Upper lobe of left lung (tissue), 6 donors: Measurements from ENCODE around the gene NUDT3. TPM values are rescaled to one million over a fixed set of nuclear protein-coding genes. Genes with fewer than 3 reads are reported as not detected.

Experiments
- ATAC-seq, 2 donors: fragments of 200-7000 bp; cut with Tn5 transposase; one replicate each; pipeline ENCODE4 v1.9.1; 2022; ENCODE audit warnings: mild to moderate bottlenecking in 2 of 2, moderate library complexity in 2 of 2; ENCODE audit not compliant: low FRiP score in 2 of 2
- DNase-seq, 2 donors: peaks; one replicate each; pipeline ENCODE4 v3.0.0-alpha.2; 2019 to 2020
- H3K27ac ChIP-seq, 4 donors: fragments of 200-600 bp; sonication (generic); one replicate each; pipeline ENCODE4 v1.5.1; 2016 to 2019
- H3K27me3 ChIP-seq, 4 donors: fragments of 200-600 bp; sonication (generic); one replicate each; pipeline ENCODE4 v1.5.1; 2017 to 2019
- H3K36me3 ChIP-seq, 4 donors: fragments of 200-600 bp; sonication (generic); one replicate each; pipeline ENCODE4 v1.5.1; 2016 to 2019
- H3K4me1 ChIP-seq, 4 donors: fragments of 200-600 bp; sonication (generic); one replicate each; pipeline ENCODE4 v1.5.1; 2018 to 2019
- H3K4me3 ChIP-seq, 4 donors: fragments of 200-600 bp; sonication (generic); one replicate each; pipeline ENCODE4 v1.5.1; 2017 to 2019; ENCODE audit warnings: mild to moderate bottlenecking in 2 of 4, moderate library complexity in 1 of 4
- H3K9me3 ChIP-seq, 4 donors: fragments of 200-600 bp; sonication (generic); one replicate each; pipeline ENCODE4 v1.5.1; 2018 to 2019
- EP300 ChIP-seq, 4 donors: sonication (generic); formaldehyde crosslinking; IDR thresholded peaks; one replicate each; pipeline ENCODE4 v1.5.1; 2017; ENCODE audit warnings: antibody characterized with exemption in 4 of 4, control low read depth in 2 of 4
- POLR2A ChIP-seq, 4 donors: fragments of 450-650 bp; IDR thresholded peaks; one replicate each; pipeline ENCODE4 v1.5.1; 2016 to 2017; ENCODE audit warnings: antibody characterized with exemption in 4 of 4, mild to moderate bottlenecking in 2 of 4
- POLR2AphosphoS5 ChIP-seq, 2 donors: sonication (generic); formaldehyde crosslinking; IDR thresholded peaks; one replicate each; pipeline ENCODE4 v1.5.1; 2017; ENCODE audit warnings: antibody characterized with exemption in 2 of 2
- WGBS, 2 donors: methylation state at CpG; one replicate each; pipeline ENCODE4 v1.1.5; 2017 to 2018; 5-methylcytosine and 5-hydroxymethylcytosine counted together
- total RNA-seq, 6 donors: library from RNA; depleted of rRNA in 4 of 6; stranded (reverse); fragments of >200 nt in 4 of 6; gene quantifications; one replicate each; pipeline versions ENCODE4 v1.1.0 to v1.2.1, GENCODE V29; 2016 to 2021
- TF ChIP-seq, protein P1 (sequence below), 6 experiments: fragments of 450-650 bp in 4 of 6; fragments of 200-600 bp in 2 of 6; sonication (generic) in 2 of 6; IDR thresholded peaks; one replicate each; pipeline ENCODE4 v1.5.1; 2016 to 2019; ENCODE audit warnings: antibody characterized with exemption in 6 of 6
- donor health status: DM: no; HTN: no; CAD: no; lungs with moderate emphysema.
- donor health status: DM: no; HTN: yes; CAD: no; lungs with severe emphysema.

NUDT3 gene
- total RNA-seq, 6 donors from 2014 or later: 15.1 to 32.7 (median 26.0) TPM

DNA sequence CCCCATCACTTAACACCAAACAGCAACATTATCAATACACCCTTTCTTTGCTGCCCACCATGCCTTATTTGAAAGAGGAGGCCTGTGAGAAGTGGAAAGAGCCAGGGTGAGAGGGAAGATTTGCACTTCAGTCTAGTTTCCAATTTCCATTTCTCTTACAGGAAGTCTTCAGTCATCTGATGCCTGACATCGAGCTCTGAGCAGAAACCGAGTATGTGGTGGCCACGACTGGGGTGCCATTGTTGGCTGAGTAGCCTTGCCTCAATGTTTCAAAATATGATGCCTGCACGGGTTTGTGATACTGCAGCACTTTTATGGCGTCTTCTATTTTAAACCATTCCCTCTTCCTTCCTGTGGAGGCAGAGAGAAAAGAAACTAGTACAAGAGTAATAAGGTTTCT is 103.9 kb downstream of the NUDT3 start:
- H3K27ac ChIP-seq: peak overlapping the region in 1 of 4 donors; percentile 48
- 16 to 34% methylated on average over 5 of the region's 5 CpGs for WGBS, 2 donors
- DNase-seq (no peak), ATAC-seq (no peak)
- H3K4me1 ChIP-seq: peaks cover 22 to 34% (median 31%) of the 10 kb centered on the region in 4 donors
- no peaks in the 10 kb centered on the region for H3K27me3 ChIP-seq
- H3K4me3 ChIP-seq: no peak overlapping the region
- peaks cover 0 to 32% (median 12%) of the 10 kb centered on the region in 4 donors for H3K36me3 ChIP-seq
- no peak for TF ChIP-seq EP300 (IDR thresholded peaks at IDR 0.05)
- no peak for TF ChIP-seq POLR2AphosphoS5 (IDR thresholded peaks at IDR 0.05)
- no peak for TF ChIP-seq POLR2A (IDR thresholded peaks at IDR 0.05)
- TF ChIP-seq, protein P1, sequence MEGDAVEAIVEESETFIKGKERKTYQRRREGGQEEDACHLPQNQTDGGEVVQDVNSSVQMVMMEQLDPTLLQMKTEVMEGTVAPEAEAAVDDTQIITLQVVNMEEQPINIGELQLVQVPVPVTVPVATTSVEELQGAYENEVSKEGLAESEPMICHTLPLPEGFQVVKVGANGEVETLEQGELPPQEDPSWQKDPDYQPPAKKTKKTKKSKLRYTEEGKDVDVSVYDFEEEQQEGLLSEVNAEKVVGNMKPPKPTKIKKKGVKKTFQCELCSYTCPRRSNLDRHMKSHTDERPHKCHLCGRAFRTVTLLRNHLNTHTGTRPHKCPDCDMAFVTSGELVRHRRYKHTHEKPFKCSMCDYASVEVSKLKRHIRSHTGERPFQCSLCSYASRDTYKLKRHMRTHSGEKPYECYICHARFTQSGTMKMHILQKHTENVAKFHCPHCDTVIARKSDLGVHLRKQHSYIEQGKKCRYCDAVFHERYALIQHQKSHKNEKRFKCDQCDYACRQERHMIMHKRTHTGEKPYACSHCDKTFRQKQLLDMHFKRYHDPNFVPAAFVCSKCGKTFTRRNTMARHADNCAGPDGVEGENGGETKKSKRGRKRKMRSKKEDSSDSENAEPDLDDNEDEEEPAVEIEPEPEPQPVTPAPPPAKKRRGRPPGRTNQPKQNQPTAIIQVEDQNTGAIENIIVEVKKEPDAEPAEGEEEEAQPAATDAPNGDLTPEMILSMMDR (IDR thresholded peaks at IDR 0.05): no peak
- H3K9me3 ChIP-seq: no peaks in the 10 kb centered on the region

DNA sequence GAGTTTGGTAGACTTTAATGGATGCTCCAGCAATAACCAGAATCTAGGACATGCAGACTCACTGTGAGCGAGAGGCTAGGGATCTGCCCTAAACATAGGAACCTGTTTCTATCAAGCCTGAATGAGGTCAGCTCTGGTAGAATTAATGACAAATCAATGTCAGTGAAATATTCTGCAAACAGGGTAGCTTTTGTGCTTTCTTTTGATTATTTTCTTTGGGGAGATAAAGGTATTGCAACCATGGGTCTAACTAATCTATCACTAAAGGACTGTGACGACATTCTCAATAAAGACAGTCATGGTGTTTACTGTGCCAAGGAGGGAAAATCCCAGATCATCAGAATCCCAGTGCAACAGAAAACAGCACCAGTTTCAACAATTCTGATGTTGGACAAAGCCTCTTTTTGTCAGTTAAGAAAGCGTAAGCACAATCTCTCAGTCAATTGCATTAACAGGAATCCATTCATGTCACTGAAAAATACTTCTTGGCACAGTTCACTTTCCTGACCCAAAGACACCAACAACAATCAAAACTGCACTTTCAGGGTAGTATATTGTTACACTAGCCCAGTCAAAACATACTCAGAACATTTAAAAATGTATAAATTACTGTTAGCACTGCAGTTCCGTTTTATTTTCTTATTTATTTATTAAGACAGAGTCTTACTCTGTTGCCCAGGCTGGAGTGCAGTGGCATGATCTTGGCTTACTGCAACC is 106.9 kb downstream of the NUDT3 start:
- Histone ChIP-seq H3K9me3 (no peaks in the 10 kb centered on the region), H3K4me3 (no peak overlapping the region), H3K4me1 (peaks cover 22 to 39% (median 34%) of the 10 kb centered on the region in 4 donors), H3K36me3 (peaks cover 0 to 13% (median 3%) of the 10 kb centered on the region in 4 donors), H3K27me3 (no peaks in the 10 kb centered on the region), H3K27ac (peak overlapping the region; percentile 39 to 72 (median 65))
- TF ChIP-seq EP300 (IDR thresholded peaks at IDR 0.05): no peak
- TF ChIP-seq POLR2AphosphoS5 (IDR thresholded peaks at IDR 0.05): no peak
- TF ChIP-seq, protein P1 (IDR thresholded peaks at IDR 0.05): no peak
- no peak for TF ChIP-seq POLR2A (IDR thresholded peaks at IDR 0.05)
- no peak for ATAC-seq
- 67 to 82% methylated on average over 4 of the region's 4 CpGs for WGBS, 2 donors
- no peak for DNase-seq

DNA sequence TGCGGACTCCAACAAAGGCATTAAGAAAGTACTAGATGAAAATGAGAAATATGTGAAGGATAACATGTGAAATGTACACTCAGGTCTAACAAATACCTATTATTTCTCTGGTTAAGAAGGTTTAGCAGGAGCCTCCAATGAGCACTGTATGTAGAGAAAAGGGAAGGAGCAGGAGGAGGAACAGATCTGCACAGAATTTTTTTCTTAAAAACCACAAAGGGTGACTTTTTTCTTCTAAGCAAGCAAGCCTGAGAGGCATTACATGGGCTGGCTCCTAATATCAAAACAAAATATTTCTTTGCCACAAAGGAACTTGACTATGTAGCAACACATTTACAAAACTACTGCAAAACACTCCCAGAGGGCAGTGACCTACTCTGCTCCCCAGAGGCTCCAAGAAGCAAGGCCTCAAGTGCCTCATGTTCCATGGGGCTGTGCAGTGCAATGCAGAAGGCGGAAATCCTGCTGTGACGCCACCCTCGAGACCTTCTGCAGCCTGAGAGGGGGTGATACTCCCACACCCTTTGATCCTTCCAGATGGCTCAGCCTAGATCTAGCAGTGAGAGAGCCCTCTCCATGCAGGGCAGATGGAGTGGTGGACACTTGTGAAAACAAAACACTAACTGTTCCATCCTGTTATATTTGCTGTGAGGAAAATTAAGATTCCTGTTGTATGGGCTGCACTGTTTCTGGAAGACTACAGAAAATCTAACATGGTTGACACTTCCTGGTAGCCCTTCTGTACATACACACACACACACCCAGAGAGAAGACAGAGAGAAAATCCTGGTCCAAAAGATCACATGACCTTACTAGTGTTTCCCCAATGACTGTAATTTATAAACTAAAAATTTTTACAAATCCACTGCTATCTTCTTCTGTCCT is 107.7 kb downstream of the NUDT3 start:
- no peaks in the 10 kb centered on the region for H3K9me3 ChIP-seq
- H3K36me3 ChIP-seq: peaks cover 0 to 13% (median 3%) of the 10 kb centered on the region in 4 donors
- no peak overlapping the region for H3K4me3 ChIP-seq
- ATAC-seq (peak; percentile 82 to 88), DNase-seq (peak in 1 of 2 donors; percentile 70)
- TF ChIP-seq POLR2A (IDR thresholded peaks at IDR 0.05) (peak in 1 of 4 donors; percentile 38), POLR2AphosphoS5 (IDR thresholded peaks at IDR 0.05) (peak; percentile 41 to 42)
- TF ChIP-seq, protein P1 (IDR thresholded peaks at IDR 0.05): no peak
- WGBS, 2 donors: 60 to 68% methylated on average over 3 to 4 of the region's 4 CpGs
- H3K27me3 ChIP-seq: no peaks in the 10 kb centered on the region
- peaks cover 22 to 39% (median 34%) of the 10 kb centered on the region in 4 donors for H3K4me1 ChIP-seq
- peak overlapping the region; percentile 39 to 72 (median 65) for H3K27ac ChIP-seq

DNA sequence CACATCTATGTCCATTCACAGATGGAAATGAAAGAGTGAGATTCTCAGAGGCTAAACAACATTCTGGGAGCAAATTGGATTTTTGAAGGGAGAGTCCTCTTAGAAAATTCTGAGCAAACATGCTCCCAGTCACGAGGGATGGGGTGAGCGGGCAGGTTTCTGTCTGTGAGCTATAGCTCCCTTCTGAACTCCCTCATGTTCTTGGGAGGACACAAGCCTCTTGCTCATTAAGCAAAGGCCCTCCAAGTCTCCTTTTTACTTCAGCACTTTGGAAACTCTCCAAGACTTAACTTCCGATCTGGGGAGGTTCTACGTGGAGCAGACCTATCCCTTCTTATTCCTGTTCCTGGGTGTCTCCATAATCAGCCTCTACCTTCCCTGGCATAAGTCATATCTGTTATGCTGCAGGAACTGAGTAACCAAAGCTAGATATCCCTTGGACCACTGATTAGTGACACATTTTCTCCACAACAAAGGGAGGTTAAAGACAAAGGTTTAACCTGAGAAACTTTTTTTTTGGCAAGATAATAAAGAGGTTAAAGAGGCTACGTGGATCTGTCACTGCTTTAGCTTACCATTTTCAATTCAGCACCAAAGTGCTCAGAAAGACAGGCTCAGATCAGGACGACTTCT is 110.7 kb downstream of the NUDT3 start:
- WGBS, 2 donors: 72 to 77% methylated on average over 6 of the region's 6 CpGs
- ATAC-seq: no peak
- no peak overlapping the region for H3K27ac ChIP-seq

More for the DNA sequence above, 110.7 kb downstream of the NUDT3 start:
- Histone ChIP-seq H3K9me3 (no peaks in the 10 kb centered on the region), H3K36me3 (peaks cover 0 to 11% (median 2%) of the 10 kb centered on the region in 4 donors), H3K27me3 (no peaks in the 10 kb centered on the region), H3K4me3 (no peak overlapping the region), H3K4me1 (peaks cover 19 to 26% (median 22%) of the 10 kb centered on the region in 4 donors)
- no peak for DNase-seq
- TF ChIP-seq EP300 (IDR thresholded peaks at IDR 0.05) (no peak), POLR2AphosphoS5 (IDR thresholded peaks at IDR 0.05) (no peak), POLR2A (IDR thresholded peaks at IDR 0.05) (no peak)
- TF ChIP-seq, protein P1 (IDR thresholded peaks at IDR 0.05): no peak
